ENCODE data around the gene ULK1.
A peak's percentile ranks its signal among the peaks of the same experiment; 100 is the strongest.

Gene ULK1

GRCh38 chr12:131921866-131922769 lies 27.7 kb downstream of the ULK1 start:
- no peak for DNase-seq

GRCh38 chr12:131922772-131923171 lies 28.4 kb downstream of the ULK1 start:
- DNase-seq, result no peak

GRCh38 chr12:131923260-131923659 lies 28.8 kb downstream of the ULK1 start:
- no peak for DNase-seq

GRCh38 chr12:131927110-131928079 lies 33.0 kb downstream of the ULK1 start:
- DNase-seq, result no peak

- peak in 1 of 2 experiments; percentile 43 for DNase-seq
These were observed 33.8 kb downstream of the ULK1 start for GRCh38 chr12:131928080-131928710.

GRCh38 chr12:131928711-131929580 lies 34.5 kb downstream of the ULK1 start, which contains the start of gene PUS1:
TSS of gene PUS1 (plus strand) at chr12:131929276. CDS start at chr12:131929723, 447 bp downstream.
- DNase-seq, result peak; percentile 92 to 93

- DNase-seq, result peak; percentile 30 to 41
These were observed 35.4 kb downstream of the ULK1 start for GRCh38 chr12:131929581-131930456.

GRCh38 chr12:131930510-131930909 lies 36.1 kb downstream of the ULK1 start:
- no peak for DNase-seq

- DNase-seq, result no peak
These were observed 39.0 kb downstream of the ULK1 start for GRCh38 chr12:131933387-131933786.

- DNase-seq, result no peak
These were observed 40.1 kb downstream of the ULK1 start for GRCh38 chr12:131934535-131934934.

GRCh38 chr12:131938082-131938481 lies 43.7 kb downstream of the ULK1 start:
- DNase-seq, result no peak

GRCh38 chr12:131939007-131939406 lies 44.6 kb downstream of the ULK1 start:
- no peak for DNase-seq

GRCh38 chr12:131940141-131940547 lies 45.7 kb downstream of the ULK1 start:
- no peak for DNase-seq

GRCh38 chr12:131941116-131941986 lies 46.9 kb downstream of the ULK1 start:
- no peak for DNase-seq

GRCh38 chr12:131941987-131942341 lies 47.5 kb downstream of the ULK1 start:
- no peak for DNase-seq

GRCh38 chr12:131942671-131943070 lies 48.2 kb downstream of the ULK1 start:
- no peak for DNase-seq

GRCh38 chr12:131943389-131943788 lies 49.0 kb downstream of the ULK1 start:
- no peak for DNase-seq

GRCh38 chr12:131943876-131944275 lies 49.5 kb downstream of the ULK1 start:
- no peak for DNase-seq

GRCh38 chr12:131944601-131945251 lies 50.3 kb downstream of the ULK1 start:
- DNase-seq, result no peak
